ENCODE measurements around the gene MAP2K6. TPM values are rescaled to one million over a fixed set of nuclear protein-coding genes. Genes with fewer than 3 reads are reported as not detected.

The MAP2K6 gene
- total RNA-seq, 2 donors from 2014 or later: 16.3 to 21.2 TPM

DNA sequence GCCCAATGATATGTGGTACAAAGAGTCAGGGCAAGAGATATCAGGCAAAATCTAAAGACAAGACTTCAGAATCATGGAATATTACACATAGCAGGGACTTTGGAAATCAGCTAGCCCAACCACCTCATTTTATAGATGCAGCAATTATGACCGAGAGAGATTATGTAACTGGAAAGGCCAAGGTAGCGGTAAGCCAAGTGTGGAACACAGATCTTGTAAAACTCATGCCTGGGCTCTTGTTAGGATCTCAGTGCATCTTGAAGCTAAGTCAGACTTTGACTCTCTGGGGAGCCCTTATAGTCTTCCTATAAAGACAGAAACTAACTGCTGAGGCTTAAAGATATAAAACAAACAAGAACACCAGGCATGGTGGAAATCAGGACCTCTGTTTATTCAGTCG, 18.6 kb downstream of the MAP2K6 start:
- H3K27ac Mint-ChIP-seq: no peak overlapping the region
- no peaks in the 10 kb centered on the region for H3K9me3 ChIP-seq (ENCODE audit: control insufficient read depth, low read length, poor library complexity, severe bottlenecking)
- H3K27me3 Mint-ChIP-seq: no peaks in the 10 kb centered on the region
- ATAC-seq (no peak), DNase-seq (no peak)
- peaks cover 3% of the 10 kb centered on the region for H3K36me3 Mint-ChIP-seq (ENCODE audit: low read depth)
- peaks cover 21% of the 10 kb centered on the region for H3K4me1 Mint-ChIP-seq
- no peak overlapping the region for H3K4me3 Mint-ChIP-seq

DNA sequence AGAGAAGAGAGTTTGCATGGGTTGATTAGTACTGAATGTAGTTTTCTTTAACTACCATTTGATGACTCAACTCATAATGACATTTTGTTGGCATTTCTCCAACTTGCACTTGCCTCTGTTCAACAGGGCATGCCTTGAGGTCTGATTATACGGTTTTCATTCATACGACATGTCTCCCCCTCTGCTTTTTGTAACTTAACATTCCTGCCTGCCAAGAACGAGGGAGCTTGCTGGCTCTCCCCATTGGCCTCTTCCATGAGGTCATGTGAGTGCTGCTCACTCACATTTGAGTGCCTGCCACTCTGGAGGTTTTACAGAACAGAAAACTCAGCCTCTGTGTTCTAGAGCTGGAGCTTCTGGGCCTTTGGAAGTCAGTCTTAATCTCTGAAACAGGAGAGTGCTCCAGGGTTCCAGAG, 19.7 kb downstream of the MAP2K6 start:
- H3K27me3 Mint-ChIP-seq: no peaks in the 10 kb centered on the region
- H3K4me3 Mint-ChIP-seq: no peak overlapping the region
- DNase-seq (no peak), ATAC-seq (no peak)
- H3K27ac Mint-ChIP-seq: no peak overlapping the region
- peaks cover 16% of the 10 kb centered on the region for H3K4me1 Mint-ChIP-seq
- peaks cover 3% of the 10 kb centered on the region for H3K36me3 Mint-ChIP-seq (ENCODE audit: low read depth)
- H3K9me3 ChIP-seq (ENCODE audit: control insufficient read depth, low read length, poor library complexity, severe bottlenecking): no peaks in the 10 kb centered on the region

DNA sequence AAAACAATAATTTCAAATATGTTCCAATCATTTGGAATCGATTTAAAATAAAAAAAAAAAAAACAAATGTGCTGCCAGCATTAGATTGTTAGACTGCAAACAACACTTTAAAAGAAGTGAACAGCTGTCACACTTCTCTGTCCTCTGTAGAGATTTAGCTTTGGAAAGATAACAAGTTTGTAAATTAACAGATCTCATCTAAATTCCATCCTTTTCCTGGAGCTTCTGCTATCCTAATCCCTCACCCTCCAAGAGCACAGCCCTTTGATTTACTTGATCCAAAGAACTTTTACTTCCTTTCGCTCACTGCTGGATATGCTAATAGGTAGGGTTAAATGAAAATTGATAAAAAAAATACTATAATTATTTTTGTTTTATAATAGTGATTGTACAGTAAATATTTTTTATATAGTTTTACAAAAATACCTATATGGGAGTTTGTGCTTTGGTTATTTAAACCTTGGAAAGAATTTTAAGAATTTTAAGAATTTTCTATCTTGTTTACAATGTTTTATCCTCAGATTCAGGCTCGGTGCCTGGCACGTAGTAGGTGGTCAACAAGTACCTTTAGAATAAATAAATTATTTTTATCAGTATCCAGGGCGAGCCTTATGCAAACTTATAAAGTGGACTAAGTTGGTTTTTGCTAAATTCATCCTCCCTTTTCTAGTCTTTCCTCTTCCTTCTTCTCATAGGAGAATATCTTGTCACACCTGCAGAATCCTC, 21.6 kb downstream of the MAP2K6 start:
- H3K4me3 Mint-ChIP-seq: no peak overlapping the region
- DNase-seq: no peak
- peaks cover 11% of the 10 kb centered on the region for H3K4me1 Mint-ChIP-seq
- H3K9me3 ChIP-seq (ENCODE audit: control insufficient read depth, low read length, poor library complexity, severe bottlenecking): no peaks in the 10 kb centered on the region
- peaks cover 5% of the 10 kb centered on the region for H3K36me3 Mint-ChIP-seq (ENCODE audit: low read depth)
- no peak overlapping the region for H3K27ac Mint-ChIP-seq
- no peaks in the 10 kb centered on the region for H3K27me3 Mint-ChIP-seq
- no peak for ATAC-seq

DNA sequence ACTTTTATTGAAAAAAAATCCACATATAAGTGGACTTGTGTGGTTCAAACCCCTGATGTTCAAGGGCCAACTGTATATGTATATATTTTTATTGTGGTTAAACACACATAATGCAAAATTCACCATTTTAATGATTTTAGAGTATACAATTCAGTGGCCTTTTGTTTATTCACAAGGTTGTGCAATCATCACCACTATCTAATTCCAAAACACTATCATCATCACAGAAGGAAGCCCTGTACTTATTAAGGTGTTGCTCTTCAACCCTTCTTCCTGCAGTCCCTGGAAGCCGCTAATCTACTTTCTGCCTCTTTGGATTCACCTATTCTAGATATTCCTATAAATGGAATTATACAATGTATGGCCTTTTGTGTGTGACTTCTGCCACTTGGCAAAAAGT, 23.0 kb downstream of the MAP2K6 start:
- no peaks in the 10 kb centered on the region for H3K27me3 Mint-ChIP-seq
- no peak overlapping the region for H3K27ac Mint-ChIP-seq
- no peak for ATAC-seq
- peaks cover 11% of the 10 kb centered on the region for H3K4me1 Mint-ChIP-seq
- H3K9me3 ChIP-seq (ENCODE audit: control insufficient read depth, low read length, poor library complexity, severe bottlenecking): no peaks in the 10 kb centered on the region
- DNase-seq: no peak
- peaks cover 5% of the 10 kb centered on the region for H3K36me3 Mint-ChIP-seq (ENCODE audit: low read depth)
- no peak overlapping the region for H3K4me3 Mint-ChIP-seq

DNA sequence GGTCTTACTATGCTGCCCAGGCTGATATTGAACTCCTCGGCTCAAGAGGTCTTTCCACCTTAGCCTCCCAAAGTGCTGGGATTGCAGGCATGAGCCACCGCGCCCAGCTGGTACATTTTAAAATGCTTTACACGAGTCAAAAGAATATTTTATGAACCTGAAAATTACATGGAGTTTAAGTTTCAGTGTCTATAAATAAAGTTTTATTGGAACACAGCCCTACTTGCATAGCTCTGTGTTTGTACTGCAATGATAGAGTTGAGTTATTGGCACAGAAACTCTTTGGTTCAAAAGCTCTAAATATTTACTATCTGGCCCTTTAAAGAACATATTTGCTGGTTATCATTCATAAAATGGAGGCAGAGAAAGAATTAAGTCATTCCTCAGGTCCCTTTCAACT, 24.3 kb downstream of the MAP2K6 start:
- peaks cover 3% of the 10 kb centered on the region for H3K4me1 Mint-ChIP-seq
- no peak overlapping the region for H3K27ac Mint-ChIP-seq
- ATAC-seq: no peak
- H3K9me3 ChIP-seq (ENCODE audit: control insufficient read depth, low read length, poor library complexity, severe bottlenecking): no peaks in the 10 kb centered on the region
- H3K27me3 Mint-ChIP-seq: no peaks in the 10 kb centered on the region
- no peak for DNase-seq
- no peak overlapping the region for H3K4me3 Mint-ChIP-seq
- peaks cover 2% of the 10 kb centered on the region for H3K36me3 Mint-ChIP-seq (ENCODE audit: low read depth)

DNA sequence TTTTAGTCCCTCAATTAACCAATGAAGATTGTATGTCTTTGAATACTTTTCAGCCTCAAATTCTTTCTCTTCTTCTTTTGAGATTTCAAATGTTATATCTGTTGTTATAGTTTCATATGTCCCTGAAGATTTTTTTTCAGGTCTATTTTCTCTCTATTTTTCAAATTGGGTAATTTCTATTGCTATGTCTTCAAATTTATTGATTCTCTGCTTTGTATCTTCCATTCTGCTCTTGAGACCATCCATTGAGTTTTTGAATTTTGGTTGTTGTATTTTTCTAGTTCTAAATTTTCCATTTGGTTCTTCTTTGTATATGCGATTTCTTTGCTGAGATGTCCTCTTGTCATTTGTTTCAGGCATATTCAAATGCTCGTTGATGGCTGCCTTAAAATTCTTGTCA, 26.7 kb downstream of the MAP2K6 start:
- ATAC-seq (no peak), DNase-seq (no peak)
- no peaks in the 10 kb centered on the region for H3K27me3 Mint-ChIP-seq
- H3K4me3 Mint-ChIP-seq: no peak overlapping the region
- H3K27ac Mint-ChIP-seq: no peak overlapping the region
- peaks cover 2% of the 10 kb centered on the region for H3K4me1 Mint-ChIP-seq
- H3K36me3 Mint-ChIP-seq (ENCODE audit: low read depth): peaks cover 2% of the 10 kb centered on the region
- no peaks in the 10 kb centered on the region for H3K9me3 ChIP-seq (ENCODE audit: control insufficient read depth, low read length, poor library complexity, severe bottlenecking)

DNA sequence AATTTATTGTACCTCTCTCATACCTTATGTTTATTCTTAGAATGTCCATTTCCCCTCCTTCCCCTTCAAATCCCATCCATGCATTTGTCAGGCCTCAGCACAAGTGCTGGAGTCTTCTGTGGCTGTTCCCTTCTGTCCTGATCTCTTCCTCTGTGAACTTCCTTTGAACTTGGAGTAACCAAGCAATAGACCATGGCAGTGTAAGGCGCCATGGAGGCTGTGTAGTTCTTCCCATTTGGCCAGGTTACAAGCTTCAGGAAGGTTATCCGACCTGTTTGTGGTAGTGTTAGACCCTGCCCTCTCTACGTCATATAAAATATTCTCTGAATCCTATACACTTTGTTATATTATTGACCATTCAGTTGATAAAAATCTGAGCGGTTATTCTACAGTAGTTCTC, 28.6 kb downstream of the MAP2K6 start:
- H3K4me3 Mint-ChIP-seq: no peak overlapping the region
- no peak overlapping the region for H3K27ac Mint-ChIP-seq
- no peaks in the 10 kb centered on the region for H3K27me3 Mint-ChIP-seq
- DNase-seq: no peak
- peaks cover 8% of the 10 kb centered on the region for H3K4me1 Mint-ChIP-seq
- no peaks in the 10 kb centered on the region for H3K9me3 ChIP-seq (ENCODE audit: control insufficient read depth, low read length, poor library complexity, severe bottlenecking)
- H3K36me3 Mint-ChIP-seq (ENCODE audit: low read depth): peaks cover 5% of the 10 kb centered on the region
- no peak for ATAC-seq

DNA sequence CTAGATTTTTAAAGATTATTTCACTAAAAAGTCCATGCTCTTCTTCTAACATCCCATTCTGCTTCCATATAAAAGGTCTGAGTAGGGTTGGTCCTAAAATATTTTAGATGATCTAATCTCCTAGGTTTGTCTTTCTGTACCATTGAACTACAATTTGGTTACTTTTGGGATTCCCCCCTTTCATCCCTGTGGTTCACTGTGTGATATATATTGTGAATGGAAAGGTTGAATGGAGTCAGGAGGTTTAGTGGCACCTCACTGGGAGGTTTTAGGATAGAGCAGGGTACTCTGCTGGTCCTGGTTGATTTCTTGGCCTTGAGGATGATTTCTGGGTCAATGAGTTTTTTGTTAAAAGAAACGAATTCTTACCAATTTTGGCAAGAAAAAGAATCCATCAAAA, 29.5 kb downstream of the MAP2K6 start:
- no peaks in the 10 kb centered on the region for H3K9me3 ChIP-seq (ENCODE audit: control insufficient read depth, low read length, poor library complexity, severe bottlenecking)
- H3K27ac Mint-ChIP-seq: no peak overlapping the region
- no peak overlapping the region for H3K4me3 Mint-ChIP-seq
- ATAC-seq (no peak), DNase-seq (no peak)
- H3K4me1 Mint-ChIP-seq: peaks cover 11% of the 10 kb centered on the region
- H3K27me3 Mint-ChIP-seq: no peaks in the 10 kb centered on the region
- H3K36me3 Mint-ChIP-seq (ENCODE audit: low read depth): peaks cover 9% of the 10 kb centered on the region

DNA sequence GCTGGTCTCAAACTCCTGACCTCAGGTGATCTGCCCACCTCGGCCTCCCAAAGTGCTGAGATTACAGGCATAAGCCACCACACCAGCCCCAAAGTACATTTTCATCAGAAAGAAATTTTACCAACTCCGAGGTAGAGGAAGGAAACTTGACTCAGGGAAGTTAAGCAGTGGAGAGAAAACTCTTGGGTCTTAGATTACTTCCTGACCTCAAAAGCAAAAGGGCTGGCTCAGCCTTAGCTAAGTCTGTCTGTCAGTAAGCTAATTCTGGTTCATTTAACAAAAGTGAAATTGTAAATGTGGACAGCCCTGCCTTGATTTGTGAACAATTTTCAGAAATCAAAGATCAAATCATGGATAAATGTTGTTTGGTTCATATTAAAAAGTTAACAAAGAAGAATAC, 30.6 kb downstream of the MAP2K6 start:
- Mint-ChIP-seq H3K4me1 (peaks cover 15% of the 10 kb centered on the region), H3K27me3 (no peaks in the 10 kb centered on the region), H3K4me3 (no peak overlapping the region), H3K27ac (no peak overlapping the region), H3K36me3 (ENCODE audit: low read depth) (peaks cover 9% of the 10 kb centered on the region)
- H3K9me3 ChIP-seq (ENCODE audit: control insufficient read depth, low read length, poor library complexity, severe bottlenecking): no peaks in the 10 kb centered on the region
- DNase-seq (no peak), ATAC-seq (no peak)

DNA sequence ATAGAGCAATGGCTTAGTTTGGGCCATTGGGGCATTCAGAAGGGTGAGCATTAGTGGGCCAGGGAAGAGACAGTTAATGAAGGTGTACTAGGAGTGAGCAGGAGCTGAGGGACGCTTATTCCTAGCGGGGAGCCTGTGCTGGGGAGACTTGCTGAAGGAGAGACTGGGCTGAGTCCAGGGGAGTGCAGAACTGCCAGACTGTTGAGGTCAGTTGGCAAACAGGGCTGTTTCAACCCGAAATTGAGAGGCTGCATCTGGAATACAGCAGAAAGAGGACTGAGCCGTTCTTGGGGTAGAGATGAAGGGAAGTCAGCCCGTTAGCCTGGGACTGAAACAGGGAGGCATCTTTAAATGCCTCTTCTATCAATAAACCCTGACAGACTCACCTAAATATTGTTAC, 33.2 kb downstream of the MAP2K6 start:
- peaks cover 29% of the 10 kb centered on the region for H3K4me1 Mint-ChIP-seq
- H3K27me3 Mint-ChIP-seq: no peaks in the 10 kb centered on the region
- ATAC-seq: no peak
- H3K9me3 ChIP-seq (ENCODE audit: control insufficient read depth, low read length, poor library complexity, severe bottlenecking): no peaks in the 10 kb centered on the region
- DNase-seq: no peak
- no peak overlapping the region for H3K27ac Mint-ChIP-seq
- peaks cover 12% of the 10 kb centered on the region for H3K36me3 Mint-ChIP-seq (ENCODE audit: low read depth)
- no peak overlapping the region for H3K4me3 Mint-ChIP-seq

DNA sequence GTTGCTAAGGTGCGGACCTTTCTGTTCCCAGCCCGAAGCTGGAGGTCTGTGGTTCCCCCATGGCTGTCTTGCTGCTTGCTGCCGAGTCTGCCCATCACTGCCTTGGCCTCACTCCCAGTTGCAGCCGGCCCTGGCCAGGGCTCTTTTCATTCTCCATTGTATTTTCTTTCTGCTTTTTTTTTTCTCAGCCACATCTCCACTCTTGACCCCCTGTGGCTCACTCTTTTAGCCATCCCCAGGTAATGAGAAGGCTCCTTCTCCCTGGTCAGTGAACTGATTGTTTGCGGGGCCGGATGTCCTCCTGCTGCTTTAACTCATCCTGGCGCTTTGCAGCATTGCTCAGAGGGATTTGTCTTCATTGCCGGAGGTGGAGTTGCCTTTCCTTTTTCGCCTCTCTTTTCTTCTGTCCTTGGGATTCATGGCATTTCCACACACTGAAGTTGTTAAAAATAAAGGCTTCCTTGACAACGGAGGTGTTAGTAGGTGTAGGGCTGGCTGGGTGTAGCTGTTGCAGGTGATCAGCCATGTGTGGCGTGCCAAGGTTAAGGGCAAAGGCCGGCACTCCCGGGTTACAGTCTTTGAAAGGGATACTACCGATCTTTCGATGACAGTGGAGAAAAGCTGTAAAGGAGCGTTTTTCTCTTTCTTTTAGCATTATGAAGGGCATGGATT, 34.1 kb downstream of the MAP2K6 start:
- H3K9me3 ChIP-seq (ENCODE audit: control insufficient read depth, low read length, poor library complexity, severe bottlenecking): no peaks in the 10 kb centered on the region
- no peaks in the 10 kb centered on the region for H3K27me3 Mint-ChIP-seq
- no peak overlapping the region for H3K4me3 Mint-ChIP-seq
- peaks cover 33% of the 10 kb centered on the region for H3K4me1 Mint-ChIP-seq
- H3K36me3 Mint-ChIP-seq (ENCODE audit: low read depth): peaks cover 12% of the 10 kb centered on the region
- DNase-seq (no peak), ATAC-seq (no peak)
- no peak overlapping the region for H3K27ac Mint-ChIP-seq

DNA sequence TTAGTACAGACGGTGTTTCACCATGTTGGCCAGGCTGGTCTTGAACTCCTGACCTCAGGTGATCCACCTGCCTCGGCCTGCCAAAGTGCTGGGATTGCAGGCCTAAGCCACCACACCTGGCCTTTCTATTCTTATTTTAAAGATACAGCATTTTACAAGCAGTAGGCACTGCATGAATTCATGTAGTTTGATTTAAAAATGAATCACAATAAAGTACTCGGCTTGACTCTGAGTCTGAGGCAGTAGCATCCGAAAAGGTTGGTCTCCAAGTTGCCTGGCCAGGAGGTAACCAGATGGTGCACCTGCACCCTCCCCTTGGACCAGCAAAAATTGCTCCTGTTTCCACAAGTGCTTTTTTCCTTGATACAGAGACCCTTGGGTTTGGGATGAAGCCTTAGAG, 35.6 kb downstream of the MAP2K6 start:
- H3K4me1 Mint-ChIP-seq: peaks cover 35% of the 10 kb centered on the region
- peaks cover 12% of the 10 kb centered on the region for H3K36me3 Mint-ChIP-seq (ENCODE audit: low read depth)
- no peaks in the 10 kb centered on the region for H3K9me3 ChIP-seq (ENCODE audit: control insufficient read depth, low read length, poor library complexity, severe bottlenecking)
- ATAC-seq (no peak), DNase-seq (no peak)
- no peaks in the 10 kb centered on the region for H3K27me3 Mint-ChIP-seq
- H3K27ac Mint-ChIP-seq: no peak overlapping the region
- H3K4me3 Mint-ChIP-seq: no peak overlapping the region

DNA sequence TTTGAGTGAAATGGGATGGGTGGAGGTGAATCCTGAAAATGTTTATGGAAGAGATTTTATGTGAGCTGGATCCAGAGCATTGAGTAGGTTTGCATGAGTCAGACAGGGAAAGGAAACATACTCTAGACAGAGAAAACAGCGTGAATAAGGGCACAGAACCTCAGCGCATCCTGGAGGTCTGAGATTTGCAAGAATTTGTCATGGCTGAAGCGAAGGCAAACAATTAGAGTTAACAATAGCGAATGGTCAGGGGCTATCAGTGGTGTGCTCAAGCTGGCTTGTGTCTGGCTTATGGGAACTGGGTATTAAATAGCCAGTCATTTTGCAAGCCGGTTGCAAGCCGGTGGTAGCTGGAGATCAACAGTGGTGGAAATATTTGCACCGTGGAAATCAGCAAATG, 36.4 kb downstream of the MAP2K6 start:
- no peak for ATAC-seq
- Mint-ChIP-seq H3K27me3 (no peaks in the 10 kb centered on the region), H3K4me3 (no peak overlapping the region), H3K4me1 (peaks cover 35% of the 10 kb centered on the region), H3K36me3 (ENCODE audit: low read depth) (peaks cover 12% of the 10 kb centered on the region), H3K27ac (no peak overlapping the region)
- no peaks in the 10 kb centered on the region for H3K9me3 ChIP-seq (ENCODE audit: control insufficient read depth, low read length, poor library complexity, severe bottlenecking)
- no peak for DNase-seq
